Endothelial cell of umbilical vein (primary cell): ENCODE data around the gene PDIA5. TPM values are rescaled to one million over a fixed set of nuclear protein-coding genes. Genes with fewer than 3 reads are reported as not detected.

Experiments
- BruUV-seq: library from RNA; stranded (reverse); fragments of 400-500 nt; replicated peaks from 2 replicates; lab custom pipeline; 2021; lab: Mats Ljungman, UMichigan
- CTCF ChIA-PET: fragments of 300-600, 350-600 bp; sonication (Branson Sonifier 250); formaldehyde crosslinking; loops from one replicate; lab custom pipeline; 2021; ENCODE audit warnings: antibody characterized with exemption, inconsistent platforms; lab: Charles Lee
- POLR2A ChIA-PET: fragments of 300-600, 350-600 bp; sonication (Branson Sonifier 250); formaldehyde crosslinking; loops from one replicate; lab custom pipeline; 2021; ENCODE audit warnings: antibody characterized with exemption, inconsistent platforms; lab: Charles Lee
- DNase-seq: peaks from one replicate; pipeline ENCODE4 v3.0.0-alpha.2; 2011; ENCODE audit warnings: low read depth, low spot score
- FAIRE-seq: peaks from 2 replicates; lab custom pipeline; 2011; peaks lifted over from hg19 to GRCh38; lab: Jason Lieb, UNC
- H2AFZ ChIP-seq: 2 replicates; pipeline ENCODE4 v1.6.0; 2012; ENCODE audit warnings: low read depth, low read length, control low read depth, inconsistent platforms
- H3K27ac ChIP-seq: 2 replicates; pipeline ENCODE4 v1.5.1; 2011; ENCODE audit warnings: low read depth, mild to moderate bottlenecking, control low read depth, low read length, moderate library complexity; ENCODE audit not compliant: insufficient read depth
- H3K27me3 ChIP-seq, 2 experiments: 2 replicates each; pipeline versions ENCODE4 v1.6.0 to v1.6.1; 2011; ENCODE audit warnings: low read length in 2 of 2, mixed read lengths in 1 of 2; ENCODE audit not compliant: control insufficient read depth in 2 of 2, insufficient read depth in 2 of 2
- H3K36me3 ChIP-seq, 2 experiments: 2 replicates in 1 of 2; 3 replicates in 1 of 2; pipeline ENCODE4 v1.5.1; 2011; ENCODE audit warnings: low read length in 2 of 2, mild to moderate bottlenecking in 1 of 2, moderate library complexity in 1 of 2; ENCODE audit not compliant: control insufficient read depth in 2 of 2, insufficient read depth in 2 of 2; ENCODE audit errors: extremely low read depth in 1 of 2
- H3K4me1 ChIP-seq: 3 replicates; pipeline ENCODE4 v1.5.1; 2011; ENCODE audit warnings: mild to moderate bottlenecking, low read length; ENCODE audit not compliant: control insufficient read depth, insufficient read depth; ENCODE audit errors: extremely low read depth
- H3K4me2 ChIP-seq: 2 replicates; pipeline ENCODE4 v1.6.1; 2011; ENCODE audit warnings: low read length, control low read depth, mixed read lengths; ENCODE audit not compliant: insufficient read depth
- H3K4me3 ChIP-seq, 3 experiments: fragments of 200-600 bp in 1 of 3; sonication (generic), shearing (Covaris generic) in 1 of 3; replicated peaks in 1 of 3; 2 replicates each; pipeline ENCODE4 v1.5.1; 2011 to 2016; ENCODE audit warnings: control low read depth in 3 of 3, low read length in 3 of 3, mild to moderate bottlenecking in 2 of 3, inconsistent platforms in 1 of 3, low read depth in 1 of 3, moderate library complexity in 1 of 3; ENCODE audit not compliant: insufficient read depth in 1 of 3
- H3K79me2 ChIP-seq: 2 replicates; pipeline ENCODE4 v1.6.0; 2012; ENCODE audit warnings: low read length, inconsistent platforms; ENCODE audit not compliant: control insufficient read depth, insufficient read depth
- H3K9ac ChIP-seq: replicated peaks from 2 replicates; pipeline ENCODE3; 2011; ENCODE audit warnings: low read length, control low read depth; ENCODE audit not compliant: insufficient read depth; ENCODE audit errors: extremely low read depth
- H3K9me1 ChIP-seq: replicated peaks from 3 replicates; pipeline ENCODE4 v1.6.0; 2011; ENCODE audit warnings: mild to moderate bottlenecking, low read length; ENCODE audit not compliant: control insufficient read depth, insufficient read depth; ENCODE audit errors: extremely low read depth
- H3K9me3 ChIP-seq: replicated peaks from 2 replicates; pipeline ENCODE4 v1.5.1; 2012; ENCODE audit warnings: low read length, inconsistent platforms; ENCODE audit not compliant: control insufficient read depth, insufficient read depth
- H4K20me1 ChIP-seq: replicated peaks from 2 replicates; pipeline ENCODE3; 2011; ENCODE audit warnings: mild to moderate bottlenecking, low read length; ENCODE audit not compliant: control insufficient read depth, insufficient read depth; ENCODE audit errors: extremely low read depth
- EZH2 ChIP-seq: IDR thresholded peaks from 2 replicates; pipeline ENCODE4 v1.6.1; 2012; ENCODE audit warnings: borderline replicate concordance, low read depth, mild to moderate bottlenecking, moderate library complexity, low read length, inconsistent platforms; ENCODE audit not compliant: severe bottlenecking
- FOS ChIP-seq: IDR thresholded peaks from 2 replicates; pipeline ENCODE4 v1.6.1; 2011; ENCODE audit warnings: mild to moderate bottlenecking, low read length, moderate library complexity, borderline replicate concordance; ENCODE audit not compliant: insufficient read depth
- GATA2 ChIP-seq: IDR thresholded peaks from 2 replicates; pipeline ENCODE4 v1.7.0; 2011; ENCODE audit warnings: low read depth, mild to moderate bottlenecking, moderate library complexity, mixed read lengths, low read length; ENCODE audit not compliant: insufficient read length, insufficient read depth
- JUN ChIP-seq: IDR thresholded peaks from 2 replicates; pipeline ENCODE4 v1.6.1; 2011; ENCODE audit warnings: borderline replicate concordance, low read depth; ENCODE audit not compliant: insufficient read length, insufficient read depth
- MYC ChIP-seq: IDR thresholded peaks from one replicate; pipeline ENCODE4 v1.6.1; 2011; ENCODE audit warnings: mild to moderate bottlenecking, low read depth, low read length
- POLR2A ChIP-seq: IDR thresholded peaks from 2 replicates; pipeline ENCODE4 v1.6.1; 2012; ENCODE audit warnings: low read depth, mild to moderate bottlenecking, control low read depth, low read length
- POLR2AphosphoS5 ChIP-seq: IDR thresholded peaks from 2 replicates; pipeline ENCODE4 v1.6.1; 2012; ENCODE audit warnings: low read depth, mild to moderate bottlenecking, control low read depth, low read length, moderate library complexity; ENCODE audit not compliant: insufficient read depth
- dilution Hi-C: fragments of 300-500 bp; cut with MboI; formaldehyde crosslinking; loops from one replicate; pipeline ENCODE4 v1.15.0; 2019; ENCODE audit warnings: low sequenced_read_pairs; ENCODE audit not compliant: extremely low pct_ligation_motif_present
- intact Hi-C: fragments of 100-400 bp; cut with micrococcal nuclease; formaldehyde crosslinking; loops from one replicate; pipeline ENCODE4 v1.10.0; 2022
- polyA plus RNA-seq, 4 experiments: library from polyadenylated mRNA; depleted of rRNA in 3 of 4; stranded (reverse) in 3 of 4; unstranded in 1 of 4; fragments of >200 nt; gene quantifications; 2 replicates each; pipeline versions ENCODE4 v1.2.1 to v1.2.3, GENCODE V29; 2011 to 2012; ENCODE audit warnings: missing spikeins in 1 of 4
- total RNA-seq: library from RNA; stranded (reverse); gene quantifications from 2 replicates; pipeline ENCODE4 v1.2.3, GENCODE V29; 2021
- TF ChIP-seq, protein P1 (sequence below), 2 donors: IDR thresholded peaks; 1 replicate in 1 of 2; 2 replicates in 1 of 2; pipeline ENCODE4 v1.5.1; 2011; ENCODE audit warnings: low read length in 2 of 2, mild to moderate bottlenecking in 2 of 2, moderate library complexity in 2 of 2, control low read depth in 1 of 2, inconsistent platforms in 1 of 2, low read depth in 1 of 2; ENCODE audit not compliant: insufficient read depth in 1 of 2; ENCODE audit errors: extremely low read depth in 1 of 2
- TF ChIP-seq, protein P2 (sequence below): IDR thresholded peaks from 2 replicates; pipeline ENCODE4 v1.6.1; 2011; ENCODE audit not compliant: insufficient read depth, insufficient read length

PDIA5 gene
- total and polyA plus RNA-seq, 2 donors (not counting 3 experiments of a cell fraction or from before 2014, with no cell fraction given), result 55.7 to 85.6 TPM

DNA sequence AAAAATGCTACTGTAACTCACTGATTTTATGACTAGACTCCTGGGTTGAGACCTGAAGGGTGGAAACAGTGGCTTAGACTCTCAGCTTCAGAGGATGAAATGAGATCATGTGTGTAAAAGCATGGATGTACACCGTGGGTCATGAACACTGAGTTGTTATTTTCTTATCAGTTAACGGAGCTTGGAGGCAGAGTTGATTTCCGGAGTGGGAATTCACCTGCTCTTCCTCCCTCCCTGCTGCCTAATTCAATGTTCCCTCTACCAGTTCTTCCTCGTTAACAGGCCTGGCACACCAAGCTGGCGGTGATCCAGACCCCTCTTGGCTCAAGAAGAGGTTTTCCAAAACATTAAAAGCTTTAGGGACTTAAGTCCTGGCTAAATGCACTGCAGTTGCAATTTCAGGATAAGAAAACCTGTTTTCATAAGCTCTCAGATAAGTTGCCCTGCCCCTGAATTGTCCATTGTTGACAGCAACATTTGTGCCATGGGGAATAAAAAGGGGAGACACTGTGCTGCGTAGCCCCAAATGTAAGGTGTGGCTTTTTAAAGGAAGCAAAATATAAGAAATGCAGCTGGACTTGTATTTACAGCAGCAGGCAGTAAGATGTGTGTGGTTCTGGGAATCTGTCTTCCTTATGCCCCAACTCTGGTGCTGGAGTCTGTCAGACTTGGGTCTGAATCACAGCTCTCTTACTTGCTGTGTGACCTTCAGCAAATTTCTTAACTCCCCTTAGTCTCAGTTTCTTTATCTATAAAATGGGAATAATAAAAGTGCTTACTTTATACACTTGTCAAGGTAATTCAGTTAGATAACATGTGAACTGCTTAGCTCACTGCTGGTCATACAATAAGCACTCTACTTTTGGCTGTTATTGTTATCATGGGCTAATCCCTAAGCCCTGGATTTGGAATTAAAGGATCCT lies 9.9 kb downstream of the PDIA5 start:
- intact Hi-C loops, result loop anchor here (1.0 kb wide), 1 partner anchor 9 kb away; the partner anchor contains the start of gene PDIA5
- Histone ChIP-seq H3K4me3 (no peak overlapping the region), H3K27ac (peak overlapping the region; percentile 29), H3K27me3 (no peaks in the 10 kb centered on the region), H4K20me1 (no peaks in the 10 kb centered on the region), H3K36me3 (no peaks in the 10 kb centered on the region), H3K79me2 (peaks cover 83% of the 10 kb centered on the region), H3K4me1 (peaks cover 50% of the 10 kb centered on the region), H2AFZ (no peak overlapping the region), H3K9ac (no peak overlapping the region), H3K9me1 (no peaks in the 10 kb centered on the region), H3K9me3 (no peaks in the 10 kb centered on the region), H3K4me2 (peak overlapping the region; percentile 53)
- dilution Hi-C loops, result no loop called here
- peak; percentile 76 for DNase-seq
- BruUV-seq, result no TSS peak
- peak; percentile 35 for FAIRE-seq
- TF ChIP-seq JUN (no peak), GATA2 (peak; percentile 53), POLR2A (no peak), MYC (no peak)
- ChIA-PET CTCF (interaction anchor here (0.6 to 2.7 kb wide), 5 partner anchors 9 to 53 kb away, joined by 3 to 13 read pairs (median 4); partner anchors contain the start of genes PDIA5 and SEMA5B), POLR2A (interaction anchor here (0.7 to 1.0 kb wide), 2 partner anchors 9 to 601 kb away, joined by 3 to 5 read pairs; partner anchors contain the start of gene PDIA5)

GRCh38 chr3:123078101-123078500 lies 11.3 kb downstream of the PDIA5 start:
- no peaks in the 10 kb centered on the region for H4K20me1 ChIP-seq
- BruUV-seq, result no TSS peak
- DNase-seq (no peak), FAIRE-seq (no peak)
- ChIA-PET CTCF (interaction anchor here (2.7 kb wide), 1 partner anchor 10 kb away, joined by 13 read pairs; the partner anchor contains the start of gene PDIA5), POLR2A (no interaction called here)
- no peaks in the 10 kb centered on the region for H3K9me3 ChIP-seq
- no peak overlapping the region for H2AFZ ChIP-seq
- peaks cover 62% of the 10 kb centered on the region for H3K4me1 ChIP-seq
- dilution Hi-C loops (no loop called here), intact Hi-C loops (no loop called here)
- no peak overlapping the region for H3K4me2 ChIP-seq
- H3K36me3 ChIP-seq, result no peaks in the 10 kb centered on the region
- H3K27me3 ChIP-seq, result no peaks in the 10 kb centered on the region
- no peaks in the 10 kb centered on the region for H3K9me1 ChIP-seq
- no peak overlapping the region for H3K4me3 ChIP-seq
- H3K79me2 ChIP-seq, result peaks cover 83% of the 10 kb centered on the region
- H3K27ac ChIP-seq, result peak overlapping the region; percentile 14
- TF ChIP-seq FOS (no peak), JUN (no peak), MYC (no peak), GATA2 (no peak), EZH2 (no peak), POLR2AphosphoS5 (no peak), POLR2A (no peak)
- TF ChIP-seq, protein P1, sequence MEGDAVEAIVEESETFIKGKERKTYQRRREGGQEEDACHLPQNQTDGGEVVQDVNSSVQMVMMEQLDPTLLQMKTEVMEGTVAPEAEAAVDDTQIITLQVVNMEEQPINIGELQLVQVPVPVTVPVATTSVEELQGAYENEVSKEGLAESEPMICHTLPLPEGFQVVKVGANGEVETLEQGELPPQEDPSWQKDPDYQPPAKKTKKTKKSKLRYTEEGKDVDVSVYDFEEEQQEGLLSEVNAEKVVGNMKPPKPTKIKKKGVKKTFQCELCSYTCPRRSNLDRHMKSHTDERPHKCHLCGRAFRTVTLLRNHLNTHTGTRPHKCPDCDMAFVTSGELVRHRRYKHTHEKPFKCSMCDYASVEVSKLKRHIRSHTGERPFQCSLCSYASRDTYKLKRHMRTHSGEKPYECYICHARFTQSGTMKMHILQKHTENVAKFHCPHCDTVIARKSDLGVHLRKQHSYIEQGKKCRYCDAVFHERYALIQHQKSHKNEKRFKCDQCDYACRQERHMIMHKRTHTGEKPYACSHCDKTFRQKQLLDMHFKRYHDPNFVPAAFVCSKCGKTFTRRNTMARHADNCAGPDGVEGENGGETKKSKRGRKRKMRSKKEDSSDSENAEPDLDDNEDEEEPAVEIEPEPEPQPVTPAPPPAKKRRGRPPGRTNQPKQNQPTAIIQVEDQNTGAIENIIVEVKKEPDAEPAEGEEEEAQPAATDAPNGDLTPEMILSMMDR (IDR thresholded peaks at IDR 0.05; ENCODE audit: extremely low read depth in 1 of 2, insufficient read depth in 1 of 2, low read depth in 1 of 2, low read length in 2 of 2), result no peak
- TF ChIP-seq, protein P2, sequence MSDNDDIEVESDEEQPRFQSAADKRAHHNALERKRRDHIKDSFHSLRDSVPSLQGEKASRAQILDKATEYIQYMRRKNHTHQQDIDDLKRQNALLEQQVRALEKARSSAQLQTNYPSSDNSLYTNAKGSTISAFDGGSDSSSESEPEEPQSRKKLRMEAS, result no peak
- H3K9ac ChIP-seq, result no peak overlapping the region
